Measurements from ENCODE around the gene GZMM.

Gene GZMM

DNA sequence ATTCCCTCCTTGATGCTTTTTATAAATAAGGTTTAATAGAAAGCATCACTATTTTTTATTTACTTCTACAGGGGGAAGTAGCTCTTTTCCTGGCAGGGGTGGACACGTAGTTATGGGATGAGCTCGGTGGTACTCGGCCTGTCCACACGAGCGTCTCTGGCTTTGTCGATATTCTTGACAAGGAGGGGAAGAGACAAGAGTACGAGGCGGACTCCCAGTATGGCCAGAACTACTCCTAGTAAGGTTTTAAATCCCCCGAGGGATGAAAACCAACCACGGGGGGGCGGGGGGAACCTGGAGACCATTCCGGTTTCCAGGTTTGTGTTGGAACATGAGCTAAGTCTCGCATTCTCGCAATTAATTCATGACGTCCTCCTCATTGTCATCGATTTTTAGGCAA is 23.0 kb downstream of the GZMM start:
- DNase-seq (ENCODE audit: low spot score), result no peak

DNA sequence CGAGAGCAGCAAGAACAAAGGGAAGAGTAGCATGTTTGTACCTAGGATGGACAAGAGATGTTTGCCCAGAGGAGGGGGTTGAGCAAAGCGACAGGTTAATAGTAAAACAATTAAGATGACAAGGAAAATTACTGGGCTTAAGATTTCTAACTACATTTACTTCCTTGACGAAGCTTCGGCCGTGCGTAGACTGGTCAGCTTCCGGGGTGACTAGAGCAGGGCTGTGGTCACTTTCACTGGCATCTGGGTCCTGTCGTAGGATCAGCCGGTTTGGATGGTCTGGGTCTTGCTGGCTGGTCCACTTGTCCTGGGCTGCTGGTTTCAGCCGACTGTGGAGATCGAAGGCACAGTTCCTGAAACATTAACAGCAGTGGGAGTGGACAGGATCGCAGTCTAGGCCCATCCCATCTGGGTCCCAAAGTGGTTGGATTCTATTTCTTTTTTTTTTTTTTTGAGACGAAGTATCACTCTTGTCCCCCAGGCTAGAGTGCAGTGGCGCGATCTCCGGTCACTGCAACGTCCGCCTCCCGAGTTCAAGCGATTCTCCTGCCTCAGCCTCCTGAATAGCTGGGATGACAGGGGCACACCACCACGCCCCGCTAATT is 23.5 kb downstream of the GZMM start:
- DNase-seq (ENCODE audit: low spot score), result no peak

DNA sequence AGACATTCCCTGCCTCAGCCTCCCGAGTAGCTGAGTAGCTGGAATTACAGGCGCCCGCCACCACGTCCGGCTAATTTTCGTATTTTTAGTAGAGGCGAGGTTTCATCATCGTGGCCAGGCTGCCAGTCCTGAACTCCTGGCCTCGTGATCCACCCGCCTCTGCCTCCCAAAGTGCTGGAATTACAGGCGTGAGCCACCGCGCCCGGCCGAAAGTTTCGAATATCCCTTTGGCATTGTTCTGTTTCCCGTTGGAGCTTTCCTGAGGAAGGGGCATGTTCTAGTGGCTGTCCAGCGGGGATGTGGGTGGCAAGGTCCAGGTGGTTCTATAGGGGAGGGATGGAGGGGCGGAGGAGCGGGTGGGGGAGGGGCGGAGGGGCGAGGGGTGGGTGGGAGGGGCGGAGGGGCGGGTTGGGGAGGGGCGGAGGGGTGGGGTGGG is 26.4 kb downstream of the GZMM start:
- DNase-seq (ENCODE audit: low spot score), result no peak

DNA sequence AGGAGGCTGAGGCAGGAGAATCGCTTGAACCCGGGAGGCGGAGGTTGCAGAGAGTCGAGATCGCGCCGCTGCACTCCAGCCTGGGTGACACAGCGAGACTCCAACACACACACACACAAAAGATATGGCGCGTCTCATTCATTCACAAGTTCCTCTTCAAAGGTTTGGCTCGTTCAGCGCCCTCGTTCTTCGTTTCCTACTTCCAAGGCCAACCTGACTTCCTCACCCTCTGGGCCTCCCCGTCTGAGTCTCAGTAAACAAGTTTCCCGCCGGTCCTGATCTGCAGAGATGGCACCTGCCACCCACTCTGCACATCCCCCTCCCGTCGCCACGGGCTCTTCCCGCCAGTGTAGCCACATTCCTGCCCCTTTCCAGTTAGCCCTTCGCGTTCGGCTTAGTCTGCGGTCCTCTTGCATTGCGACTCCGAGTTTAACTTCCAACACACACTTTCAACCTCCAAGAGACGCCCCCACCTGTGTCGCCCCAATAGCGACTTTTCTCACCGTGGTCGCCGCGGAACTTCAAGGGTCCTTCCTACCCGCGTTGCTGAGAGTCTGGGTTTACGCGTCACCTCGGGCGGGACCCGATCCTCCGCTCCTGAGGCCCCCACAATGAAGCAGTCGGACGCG is 27.2 kb downstream of the GZMM start:
- no peak for DNase-seq (ENCODE audit: low spot score)

DNA sequence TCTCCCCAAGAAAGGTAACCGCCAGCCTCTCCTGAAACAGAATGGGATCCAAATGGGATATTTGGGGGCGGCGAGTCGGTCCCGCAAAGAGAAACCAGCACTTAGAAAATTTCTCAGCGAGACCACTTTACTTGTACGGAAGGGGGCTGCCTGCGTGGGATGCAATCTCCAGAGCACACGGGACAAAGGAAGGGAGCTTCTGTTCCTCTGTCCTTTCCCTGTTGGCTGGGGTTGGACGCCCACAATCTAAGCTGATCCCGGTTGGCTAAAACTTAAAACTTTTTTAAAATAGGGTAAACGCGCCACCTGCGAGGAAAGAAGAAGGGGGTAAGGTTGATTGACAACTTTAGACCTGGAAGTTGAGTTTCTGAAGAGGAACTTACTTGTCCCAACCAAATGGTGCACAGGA is 27.7 kb downstream of the GZMM start:
- no peak for DNase-seq (ENCODE audit: low spot score)

DNA sequence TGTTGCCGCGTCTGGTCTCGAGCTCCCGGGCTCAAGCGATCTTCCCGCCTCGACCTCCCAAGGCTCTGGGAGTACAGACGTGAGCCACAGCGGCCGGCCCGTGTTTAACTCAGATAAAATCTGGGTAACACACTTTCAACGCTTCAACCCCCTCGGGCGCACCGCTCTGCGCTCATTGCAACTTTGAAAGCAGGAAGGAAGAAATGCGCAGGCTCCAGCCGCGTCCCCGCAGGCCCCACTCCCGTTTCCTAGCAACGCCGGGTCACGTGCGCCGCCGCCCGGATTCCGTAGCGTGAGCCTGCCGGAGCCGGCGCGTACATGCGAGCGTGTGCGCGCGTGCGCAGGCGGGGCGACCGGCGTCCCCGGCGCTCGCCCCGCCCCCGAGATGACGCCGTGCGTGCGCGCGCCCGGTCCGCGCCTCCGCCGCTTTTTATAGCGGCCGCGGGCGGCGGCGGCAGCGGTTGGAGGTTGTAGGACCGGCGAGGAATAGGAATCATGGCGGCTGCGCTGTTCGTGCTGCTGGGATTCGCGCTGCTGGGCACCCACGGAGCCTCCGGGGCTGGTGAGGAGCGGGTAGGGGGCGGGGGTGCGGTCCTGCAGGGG is 28.4 kb downstream of the GZMM start, which contains the start of gene BSG:
TSS of gene BSG (plus strand) at position 457 of the 603 bp plus-strand sequence. CDS start at position 496, 39 bp downstream.
- peak; percentile 96 for DNase-seq (ENCODE audit: low spot score)

DNA sequence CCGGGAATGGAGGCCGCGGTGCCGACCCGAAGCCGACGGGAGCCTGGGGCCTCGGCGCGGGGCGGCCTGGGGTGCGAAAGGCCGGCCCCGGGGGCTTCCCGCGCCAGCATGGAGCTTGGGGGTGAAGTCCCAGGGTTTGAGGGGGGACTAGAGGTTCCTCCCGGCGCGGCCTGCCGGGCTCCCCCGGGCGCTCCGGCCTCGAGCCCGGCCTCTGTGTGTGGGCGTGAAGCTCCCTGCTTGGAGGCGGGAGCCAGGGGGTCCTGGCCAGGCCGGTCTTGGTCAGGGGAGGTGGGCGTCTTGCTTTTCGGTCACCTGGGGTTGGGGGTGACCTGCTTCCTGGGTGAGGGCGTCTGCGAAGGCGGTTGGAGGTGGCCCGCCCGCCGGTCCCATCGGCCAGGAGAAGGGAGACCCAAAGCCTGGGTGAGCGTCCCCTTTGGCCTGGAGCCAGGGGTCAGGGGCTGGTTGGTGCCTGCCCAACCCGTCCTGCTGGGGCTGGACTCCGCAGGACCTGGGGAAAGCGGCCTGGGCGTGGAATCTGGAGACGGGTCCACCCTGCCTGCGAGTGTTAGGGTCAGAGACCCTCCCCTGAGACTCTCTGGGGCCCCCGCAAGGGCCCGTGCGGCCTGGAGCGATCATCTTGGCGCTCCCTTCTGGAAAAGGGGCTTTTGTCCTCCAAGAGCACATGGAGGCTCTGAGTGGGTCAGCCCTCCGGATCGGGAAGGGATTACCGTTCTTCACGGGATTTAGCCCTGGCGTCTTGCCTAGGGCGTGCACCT is 29.1 kb downstream of the GZMM start:
- DNase-seq (ENCODE audit: low spot score), result no peak

DNA sequence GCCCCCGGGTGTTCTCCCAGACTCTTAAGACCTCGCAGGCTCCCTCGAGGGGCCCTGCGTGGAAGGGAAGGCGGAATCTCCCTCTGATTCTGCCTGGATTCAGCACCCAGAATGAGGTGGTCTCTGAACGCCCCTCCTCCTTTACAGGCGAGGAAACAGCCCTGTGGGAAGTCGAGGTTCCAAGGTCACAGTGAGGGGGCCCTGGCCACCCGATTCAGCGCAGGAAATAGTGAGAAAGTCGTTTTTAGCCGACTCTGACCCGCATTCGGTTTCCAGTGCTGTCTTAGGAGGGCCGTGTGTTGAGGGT is 29.6 kb downstream of the GZMM start:
- no peak for DNase-seq (ENCODE audit: low spot score)

DNA sequence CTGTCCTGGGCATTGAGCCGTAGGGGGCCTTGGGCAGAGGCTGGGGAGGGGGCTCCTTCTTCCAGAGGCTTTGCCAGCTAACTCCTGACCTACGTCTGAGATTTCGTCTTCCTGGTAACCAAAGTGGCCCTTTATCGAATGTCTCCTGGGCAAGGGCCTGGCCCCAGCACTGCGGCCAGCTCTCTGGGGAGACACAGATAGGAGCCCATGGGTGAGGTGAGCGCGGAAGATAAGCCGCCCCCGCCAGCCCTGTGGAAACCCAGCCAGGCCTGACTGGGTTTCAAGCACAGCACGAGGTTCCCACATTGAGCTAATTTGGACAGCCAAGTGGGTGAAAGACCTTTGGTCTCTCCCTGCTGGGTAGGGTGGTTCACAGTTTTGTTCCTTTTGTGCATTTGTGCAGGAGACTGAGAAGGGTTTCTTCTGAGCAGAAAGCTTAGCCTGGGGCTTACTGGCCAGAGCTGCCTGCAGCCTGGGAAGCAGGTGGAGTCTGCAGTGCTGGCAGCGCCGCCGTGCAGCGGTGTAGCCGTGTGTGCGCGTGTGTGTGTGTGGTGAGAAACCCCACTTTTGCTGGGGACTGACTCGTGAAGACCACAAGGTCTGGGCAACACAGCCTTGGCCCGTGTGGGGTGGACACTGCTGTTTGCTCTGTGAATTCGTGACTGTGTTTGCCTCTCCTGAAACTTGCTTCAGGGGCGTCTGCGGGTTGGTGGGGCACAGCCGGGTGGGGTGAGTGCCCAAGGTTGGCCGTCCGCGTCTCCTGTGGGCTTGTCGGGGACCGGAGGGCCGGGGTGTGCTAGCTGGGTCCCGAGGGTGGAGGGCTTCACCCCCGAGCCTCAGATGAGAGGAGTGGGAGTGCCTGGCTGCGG is 31.0 kb downstream of the GZMM start:
- no peak for DNase-seq (ENCODE audit: low spot score)

DNA sequence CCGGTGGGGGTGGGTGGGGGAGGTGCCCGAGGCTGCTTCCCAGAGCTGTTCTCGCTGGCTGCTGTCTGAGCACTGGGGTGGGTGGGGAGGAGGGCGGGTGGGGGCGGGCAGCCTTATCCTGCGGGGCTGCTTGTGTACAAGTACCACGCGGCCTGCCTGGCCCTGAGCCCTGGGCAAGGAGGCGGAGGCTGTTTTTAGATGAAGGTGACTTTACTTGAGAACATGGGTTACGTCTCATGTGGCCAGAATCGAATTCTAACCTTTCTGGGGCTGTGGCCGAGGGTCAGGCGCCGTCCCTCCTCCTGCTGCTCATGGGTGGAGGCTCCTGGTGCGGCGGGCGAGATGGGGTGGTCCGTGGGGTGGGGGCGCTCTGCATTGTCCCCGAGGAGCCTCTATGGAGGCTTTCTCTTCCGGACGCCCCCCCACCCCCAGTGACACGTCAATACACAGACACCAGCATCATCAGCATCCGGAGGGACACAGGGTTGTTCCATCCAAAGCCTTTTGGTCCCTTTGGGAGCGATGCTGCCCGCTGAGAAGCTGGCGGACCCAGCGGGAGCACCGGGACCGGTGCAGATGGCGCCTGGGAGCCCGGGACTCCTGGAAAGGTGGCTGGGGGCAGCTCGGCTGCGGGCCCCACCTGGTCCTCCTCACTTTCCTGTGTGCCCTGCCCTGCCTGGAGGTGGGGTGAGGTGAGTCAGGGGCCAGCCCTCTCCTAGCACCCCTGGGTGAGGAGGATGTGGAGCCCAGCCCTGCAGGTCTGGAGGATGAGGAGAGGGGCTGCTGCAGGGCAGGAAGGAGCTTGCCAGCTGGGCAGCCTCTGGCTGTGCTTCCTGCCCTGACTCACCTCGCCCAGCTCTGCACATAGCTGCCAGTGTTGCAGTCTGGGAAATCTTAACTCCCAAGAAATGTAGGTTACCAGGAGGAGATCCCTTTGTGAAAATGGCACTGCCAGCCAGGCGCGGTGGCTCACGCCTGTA is 32.0 kb downstream of the GZMM start:
- DNase-seq (ENCODE audit: low spot score), result no peak

DNA sequence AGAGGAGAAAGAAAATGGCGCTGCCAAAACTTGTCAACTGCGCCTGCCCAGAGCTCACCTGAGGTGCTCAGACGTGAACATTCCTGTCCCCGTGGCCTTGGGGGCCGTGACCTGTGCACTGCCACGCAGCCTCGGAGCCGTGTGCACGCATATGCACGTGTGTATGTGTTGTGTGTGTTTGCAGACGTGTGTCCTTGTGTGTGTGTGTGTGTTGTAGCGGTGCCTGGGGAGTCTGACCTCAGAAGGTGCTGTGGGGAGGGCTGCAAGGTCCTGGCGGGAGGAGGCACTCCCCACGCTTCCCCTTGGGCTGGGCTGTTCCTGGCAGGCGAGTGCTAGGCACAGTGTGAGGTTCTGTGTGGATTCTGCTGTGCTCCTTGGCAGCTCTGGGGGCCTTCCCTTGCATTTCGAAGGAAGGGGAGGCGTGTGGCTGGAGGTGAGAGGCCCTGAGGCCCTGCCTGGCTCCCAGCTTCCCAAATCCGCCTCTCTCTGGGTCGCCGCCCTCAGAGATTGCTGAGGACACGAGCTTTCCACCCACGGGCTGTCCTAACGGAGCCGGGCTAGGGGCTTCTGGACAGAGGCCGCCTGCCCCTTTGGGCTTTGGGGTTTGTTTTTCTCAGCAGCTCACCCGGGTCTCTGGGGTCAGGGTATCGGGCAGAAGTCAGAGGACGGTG is 33.0 kb downstream of the GZMM start:
- no peak for DNase-seq (ENCODE audit: low spot score)

DNA sequence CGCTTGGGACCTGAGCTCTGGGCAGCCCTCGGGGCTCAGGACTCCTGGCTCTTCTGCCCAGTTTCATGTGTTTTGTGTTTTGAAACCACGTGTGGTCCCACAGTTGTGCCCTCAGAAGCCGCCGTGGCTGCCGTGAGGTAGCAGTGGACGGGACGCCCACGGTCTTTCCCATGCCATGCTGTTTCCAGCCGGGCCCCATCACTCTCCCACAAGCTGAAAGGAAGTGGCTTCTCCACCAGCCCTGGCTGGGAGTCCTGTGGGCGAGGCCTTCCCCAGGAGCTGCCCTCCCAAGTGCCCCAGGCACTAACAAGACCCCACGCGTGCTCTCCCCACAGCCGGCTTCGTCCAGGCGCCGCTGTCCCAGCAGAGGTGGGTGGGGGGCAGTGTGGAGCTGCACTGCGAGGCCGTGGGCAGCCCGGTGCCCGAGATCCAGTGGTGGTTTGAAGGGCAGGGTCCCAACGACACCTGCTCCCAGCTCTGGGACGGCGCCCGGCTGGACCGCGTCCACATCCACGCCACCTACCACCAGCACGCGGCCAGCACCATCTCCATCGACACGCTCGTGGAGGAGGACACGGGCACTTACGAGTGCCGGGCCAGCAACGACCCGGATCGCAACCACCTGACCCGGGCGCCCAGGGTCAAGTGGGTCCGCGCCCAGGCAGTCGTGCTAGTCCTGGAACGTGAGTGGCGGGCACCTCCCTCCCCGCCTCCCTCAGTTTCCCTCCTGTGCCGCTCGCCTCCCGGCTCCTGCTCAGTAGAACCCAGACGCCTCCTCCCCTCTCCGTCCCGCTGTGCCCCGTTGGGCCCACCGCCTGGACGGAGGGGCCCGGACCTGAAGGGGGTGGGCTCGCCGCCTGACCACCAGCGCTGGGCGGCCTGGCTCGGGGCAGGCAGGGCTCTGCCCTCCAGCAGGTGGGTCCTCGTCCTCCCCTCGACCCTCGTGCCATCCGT is 33.9 kb downstream of the GZMM start:
- DNase-seq (ENCODE audit: low spot score), result no peak

DNA sequence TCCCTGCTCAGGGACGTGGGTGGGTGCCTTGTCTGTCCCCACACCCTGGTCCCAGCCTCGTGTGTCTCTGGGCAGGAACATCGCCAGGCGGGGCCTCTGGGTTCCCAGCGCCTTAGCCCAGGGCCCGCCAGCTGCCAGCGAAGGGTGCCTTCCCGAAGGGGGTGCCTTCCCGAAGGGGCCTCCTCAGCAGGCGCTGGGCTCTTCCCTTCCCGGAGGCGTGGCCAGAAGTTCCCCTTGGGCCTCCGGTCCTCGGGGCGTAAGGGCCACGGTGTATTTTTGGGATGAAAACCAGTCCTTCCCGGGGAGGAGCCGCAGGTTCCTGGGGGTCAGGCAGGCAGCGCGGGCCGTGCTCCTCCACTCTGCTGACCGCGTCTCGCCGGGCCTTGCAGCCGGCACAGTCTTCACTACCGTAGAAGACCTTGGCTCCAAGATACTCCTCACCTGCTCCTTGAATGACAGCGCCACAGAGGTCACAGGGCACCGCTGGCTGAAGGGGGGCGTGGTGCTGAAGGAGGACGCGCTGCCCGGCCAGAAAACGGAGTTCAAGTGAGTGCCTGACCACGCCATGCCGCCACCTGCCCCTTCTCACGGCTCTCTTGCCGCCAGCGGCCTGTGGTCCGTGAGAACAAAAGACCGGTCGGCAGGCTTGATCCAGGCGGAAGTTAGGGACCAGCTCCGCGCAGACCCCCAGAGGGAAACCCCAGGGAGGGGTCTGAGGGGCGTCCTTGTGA is 35.4 kb downstream of the GZMM start:
- no peak for DNase-seq (ENCODE audit: low spot score)

DNA sequence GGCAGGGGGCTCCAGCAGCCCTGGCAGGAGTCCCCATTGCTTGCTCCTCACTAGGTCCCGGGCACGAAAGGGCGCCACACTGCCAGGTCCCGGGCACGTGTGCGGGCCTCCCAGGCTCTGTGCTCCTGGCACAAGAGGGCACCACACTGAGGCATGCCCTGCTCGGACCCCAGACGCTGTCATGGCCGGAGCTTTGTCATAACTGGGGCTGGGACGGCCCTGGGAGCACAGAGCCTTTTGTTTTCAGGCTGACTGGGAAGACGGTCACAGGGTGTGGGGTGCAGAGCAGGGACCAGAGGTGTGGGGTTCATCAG is 35.9 kb downstream of the GZMM start:
- DNase-seq (ENCODE audit: low spot score), result no peak

DNA sequence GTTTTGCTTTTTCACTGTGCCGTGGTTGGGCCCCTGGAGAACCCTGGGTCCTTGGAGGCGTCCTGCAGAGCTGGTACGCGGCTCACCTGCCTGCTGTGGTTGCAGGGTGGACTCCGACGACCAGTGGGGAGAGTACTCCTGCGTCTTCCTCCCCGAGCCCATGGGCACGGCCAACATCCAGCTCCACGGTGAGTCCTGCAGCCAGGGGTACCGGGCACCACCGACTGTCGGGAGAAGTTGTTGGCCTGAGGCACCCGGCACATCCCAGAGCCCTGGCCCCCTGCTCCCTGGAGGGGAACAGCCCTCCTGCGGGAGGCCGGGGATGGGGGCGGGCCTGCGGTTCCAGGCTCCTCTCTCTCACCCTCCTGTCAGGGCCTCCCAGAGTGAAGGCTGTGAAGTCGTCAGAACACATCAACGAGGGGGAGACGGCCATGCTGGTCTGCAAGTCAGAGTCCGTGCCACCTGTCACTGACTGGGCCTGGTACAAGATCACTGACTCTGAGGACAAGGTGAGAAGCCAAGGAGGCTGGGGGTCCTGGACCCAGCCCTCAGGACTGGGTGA is 36.5 kb downstream of the GZMM start:
- no peak for DNase-seq (ENCODE audit: low spot score)

DNA sequence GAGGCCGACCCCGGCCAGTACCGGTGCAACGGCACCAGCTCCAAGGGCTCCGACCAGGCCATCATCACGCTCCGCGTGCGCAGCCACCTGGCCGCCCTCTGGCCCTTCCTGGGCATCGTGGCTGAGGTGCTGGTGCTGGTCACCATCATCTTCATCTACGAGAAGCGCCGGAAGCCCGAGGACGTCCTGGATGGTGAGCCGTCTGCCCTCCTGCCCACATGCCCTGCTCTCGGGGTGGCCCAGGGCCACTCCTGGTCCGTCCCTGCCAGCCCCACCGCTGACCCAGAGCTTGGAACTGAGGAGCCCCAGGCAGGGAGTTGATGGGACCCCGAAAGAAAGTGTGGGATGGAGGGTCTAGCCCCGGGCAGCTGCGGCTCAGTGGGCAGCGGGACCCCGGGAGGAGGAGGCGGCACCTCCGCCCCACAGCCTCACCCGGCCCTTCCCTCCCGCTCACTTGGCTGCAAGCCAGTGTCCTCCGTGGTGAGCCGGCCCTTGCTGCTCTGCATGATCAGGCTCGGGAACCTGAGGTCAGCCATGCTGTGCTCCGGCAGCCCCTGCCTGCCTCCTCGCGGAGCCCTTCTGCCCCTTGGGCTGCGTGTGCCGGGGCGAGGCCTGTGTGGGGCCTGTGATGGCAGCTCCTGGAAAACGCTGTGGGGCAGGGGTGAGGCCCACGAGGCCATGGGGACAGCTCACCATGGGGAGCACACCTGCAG is 37.7 kb downstream of the GZMM start:
- DNase-seq (ENCODE audit: low spot score), result no peak

DNA sequence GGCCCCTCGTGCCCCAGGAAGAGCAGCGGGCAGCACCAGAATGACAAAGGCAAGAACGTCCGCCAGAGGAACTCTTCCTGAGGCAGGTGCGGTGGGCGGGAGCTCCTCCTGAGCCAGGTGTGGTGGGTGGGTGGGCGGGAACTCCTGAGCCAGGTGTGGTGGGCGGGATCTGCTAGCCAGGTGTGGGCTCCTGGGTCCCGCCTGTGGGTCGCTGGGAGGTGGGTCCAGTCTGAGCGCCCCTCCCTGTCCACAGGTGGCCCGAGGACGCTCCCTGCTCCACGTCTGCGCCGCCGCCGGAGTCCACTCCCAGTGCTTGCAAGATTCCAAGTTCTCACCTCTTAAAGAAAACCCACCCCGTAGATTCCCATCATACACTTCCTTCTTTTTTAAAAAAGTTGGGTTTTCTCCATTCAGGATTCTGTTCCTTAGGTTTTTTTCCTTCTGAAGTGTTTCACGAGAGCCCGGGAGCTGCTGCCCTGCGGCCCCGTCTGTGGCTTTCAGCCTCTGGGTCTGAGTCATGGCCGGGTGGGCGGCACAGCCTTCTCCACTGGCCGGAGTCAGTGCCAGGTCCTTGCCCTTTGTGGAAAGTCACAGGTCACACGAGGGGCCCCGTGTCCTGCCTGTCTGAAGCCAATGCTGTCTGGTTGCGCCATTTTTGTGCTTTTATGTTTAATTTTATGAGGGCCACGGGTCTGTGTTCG is 38.8 kb downstream of the GZMM start:
- no peak for DNase-seq (ENCODE audit: low spot score)

Measured in globus pallidus (tissue), 1 donor.